Measurements from ENCODE around the gene TMEM44. TPM values are rescaled to one million over a fixed set of nuclear protein-coding genes. Genes with fewer than 3 reads are reported as not detected.
A peak's percentile ranks its signal among the peaks of the same experiment; 100 is the strongest.

Gene TMEM44
- total RNA-seq, 2 donors from 2014 or later = 1.8 to 9.6 TPM

DNA sequence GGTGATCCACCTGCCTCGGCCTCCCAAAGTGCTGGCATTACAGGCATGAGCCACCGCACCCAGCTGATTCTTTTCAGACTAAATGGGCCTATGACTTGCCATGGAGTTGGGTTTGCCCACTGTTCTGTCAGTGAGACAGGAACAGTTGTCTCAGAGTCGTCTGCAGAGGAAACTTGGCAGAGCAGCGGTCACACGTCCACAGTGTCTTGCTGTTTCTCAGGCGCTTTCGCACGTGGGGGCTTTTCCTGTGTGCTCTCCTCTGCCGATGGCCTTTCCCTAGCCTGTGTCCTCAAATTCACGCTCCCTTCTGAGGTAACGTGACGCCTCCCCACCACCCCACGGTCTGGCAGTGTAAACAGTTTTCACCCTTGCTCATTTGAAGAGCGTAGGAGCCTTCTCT lies 11.3 kb downstream of the TMEM44 start:
- Histone ChIP-seq H3K9me3 (no peaks in the 10 kb centered on the region), H3K27me3 (no peaks in the 10 kb centered on the region), H3K4me3 (no peak overlapping the region), H3K4me1 (no peaks in the 10 kb centered on the region), H3K36me3 (replicated peaks in 1 of 2; ENCODE audit: insufficient read depth in 1 of 2, low read depth in 2 of 2) (no peaks in the 10 kb centered on the region), H3K27ac (no peak overlapping the region)
- intact Hi-C loops (cut with DNase I) = no loop called here
- DNase-seq (no peak), ATAC-seq (no peak)
- TF ChIP-seq, protein P1, sequence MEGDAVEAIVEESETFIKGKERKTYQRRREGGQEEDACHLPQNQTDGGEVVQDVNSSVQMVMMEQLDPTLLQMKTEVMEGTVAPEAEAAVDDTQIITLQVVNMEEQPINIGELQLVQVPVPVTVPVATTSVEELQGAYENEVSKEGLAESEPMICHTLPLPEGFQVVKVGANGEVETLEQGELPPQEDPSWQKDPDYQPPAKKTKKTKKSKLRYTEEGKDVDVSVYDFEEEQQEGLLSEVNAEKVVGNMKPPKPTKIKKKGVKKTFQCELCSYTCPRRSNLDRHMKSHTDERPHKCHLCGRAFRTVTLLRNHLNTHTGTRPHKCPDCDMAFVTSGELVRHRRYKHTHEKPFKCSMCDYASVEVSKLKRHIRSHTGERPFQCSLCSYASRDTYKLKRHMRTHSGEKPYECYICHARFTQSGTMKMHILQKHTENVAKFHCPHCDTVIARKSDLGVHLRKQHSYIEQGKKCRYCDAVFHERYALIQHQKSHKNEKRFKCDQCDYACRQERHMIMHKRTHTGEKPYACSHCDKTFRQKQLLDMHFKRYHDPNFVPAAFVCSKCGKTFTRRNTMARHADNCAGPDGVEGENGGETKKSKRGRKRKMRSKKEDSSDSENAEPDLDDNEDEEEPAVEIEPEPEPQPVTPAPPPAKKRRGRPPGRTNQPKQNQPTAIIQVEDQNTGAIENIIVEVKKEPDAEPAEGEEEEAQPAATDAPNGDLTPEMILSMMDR (IDR thresholded peaks at IDR 0.05) = no peak
- no peak for TF ChIP-seq POLR2A (IDR thresholded peaks at IDR 0.05)
- 87 to 93% methylated on average over 14 of the region's 14 CpGs for WGBS, 2 donors

GRCh38 chr3:194620196-194620595 lies 13.0 kb downstream of the TMEM44 start:
- ATAC-seq (no peak), DNase-seq (no peak)
- Histone ChIP-seq H3K4me3 (no peak overlapping the region), H3K36me3 (replicated peaks in 1 of 2; ENCODE audit: insufficient read depth in 1 of 2, low read depth in 2 of 2) (no peaks in the 10 kb centered on the region), H3K27ac (no peak overlapping the region), H3K27me3 (no peaks in the 10 kb centered on the region), H3K4me1 (no peaks in the 10 kb centered on the region), H3K9me3 (no peaks in the 10 kb centered on the region)
- TF ChIP-seq, protein P1 (IDR thresholded peaks at IDR 0.05) = no peak
- no peak for TF ChIP-seq POLR2A (IDR thresholded peaks at IDR 0.05)
- 89 to 91% methylated on average over 7 of the region's 7 CpGs for WGBS, 2 donors
- intact Hi-C loops (cut with DNase I) = no loop called here

DNA sequence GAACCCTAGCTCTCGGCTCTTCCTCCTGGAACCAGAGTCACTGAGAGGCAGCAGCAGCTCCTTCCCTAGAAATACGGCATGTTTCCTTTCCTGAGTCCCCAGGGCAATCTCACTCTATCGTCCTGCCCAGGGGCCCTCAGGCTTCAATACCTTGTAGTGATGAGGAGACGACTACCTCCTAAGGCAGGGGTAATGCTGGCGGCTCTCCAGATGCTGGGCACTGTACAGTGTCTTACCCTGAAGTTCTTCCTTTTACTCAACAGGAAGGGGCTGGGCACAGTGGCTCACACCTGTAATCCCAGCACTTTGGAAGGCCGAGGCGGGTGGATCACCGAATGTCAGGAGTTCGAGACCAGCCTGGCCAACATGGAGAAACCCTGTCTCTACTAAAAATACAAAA lies 13.5 kb downstream of the TMEM44 start:
- H3K27ac ChIP-seq = no peak overlapping the region
- no peaks in the 10 kb centered on the region for H3K4me1 ChIP-seq
- 85 to 95% methylated on average over 6 to 9 of the region's 9 CpGs for WGBS, 2 donors
- no peak for DNase-seq
- no peak overlapping the region for H3K4me3 ChIP-seq
- no peak for TF ChIP-seq POLR2A (IDR thresholded peaks at IDR 0.05)
- TF ChIP-seq, protein P1 (IDR thresholded peaks at IDR 0.05) = no peak
- ATAC-seq = no peak
- intact Hi-C loops (cut with DNase I) = no loop called here
- no peaks in the 10 kb centered on the region for H3K27me3 ChIP-seq
- no peaks in the 10 kb centered on the region for H3K36me3 ChIP-seq (replicated peaks in 1 of 2; ENCODE audit: insufficient read depth in 1 of 2, low read depth in 2 of 2)
- H3K9me3 ChIP-seq = no peaks in the 10 kb centered on the region

DNA sequence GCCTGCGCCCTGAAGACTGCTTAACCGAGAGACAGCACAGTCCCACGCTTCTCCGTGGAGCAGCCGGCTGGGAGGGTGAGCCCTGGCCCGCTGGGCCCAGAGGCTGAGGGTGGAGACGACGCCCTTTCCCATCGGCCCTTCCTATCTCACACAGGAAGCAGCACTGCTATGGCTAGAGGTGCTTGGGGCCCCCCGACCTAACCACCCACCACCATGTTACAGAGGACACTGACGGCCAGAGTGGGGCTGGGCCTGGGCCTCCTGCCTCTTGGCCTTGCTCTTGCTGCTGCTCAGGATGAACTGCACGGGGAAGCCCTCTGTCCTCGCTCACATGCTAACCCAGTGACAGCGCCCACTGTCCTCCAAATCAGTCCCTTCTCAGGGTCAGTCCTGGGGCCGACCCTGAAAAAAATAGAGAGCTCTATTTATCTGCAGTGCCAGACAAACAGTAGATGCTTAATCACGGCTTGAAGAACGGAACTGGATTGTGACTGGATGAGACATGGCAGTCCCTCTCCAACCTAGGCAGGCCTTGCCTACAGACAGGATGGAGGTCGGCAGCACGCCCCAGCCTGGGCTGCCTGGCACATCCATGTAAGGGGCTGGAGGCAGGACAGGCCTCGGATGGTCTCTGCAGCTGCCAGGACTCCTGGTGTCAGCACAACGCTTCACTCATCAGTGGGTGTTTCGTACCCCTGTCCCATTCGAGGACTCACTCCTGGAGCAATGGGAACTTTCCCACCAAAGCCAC lies 14.2 kb downstream of the TMEM44 start:
- WGBS, 2 donors = 78 to 87% methylated on average over 20 to 21 of the region's 23 CpGs
- Histone ChIP-seq H3K36me3 (replicated peaks in 1 of 2; ENCODE audit: insufficient read depth in 1 of 2, low read depth in 2 of 2) (no peaks in the 10 kb centered on the region), H3K4me3 (no peak overlapping the region), H3K9me3 (no peaks in the 10 kb centered on the region), H3K27ac (no peak overlapping the region), H3K4me1 (no peaks in the 10 kb centered on the region), H3K27me3 (no peaks in the 10 kb centered on the region)
- intact Hi-C loops (cut with DNase I) = no loop called here
- TF ChIP-seq, protein P1 (IDR thresholded peaks at IDR 0.05) = no peak
- no peak for TF ChIP-seq POLR2A (IDR thresholded peaks at IDR 0.05)
- no peak for DNase-seq
- no peak for ATAC-seq

DNA sequence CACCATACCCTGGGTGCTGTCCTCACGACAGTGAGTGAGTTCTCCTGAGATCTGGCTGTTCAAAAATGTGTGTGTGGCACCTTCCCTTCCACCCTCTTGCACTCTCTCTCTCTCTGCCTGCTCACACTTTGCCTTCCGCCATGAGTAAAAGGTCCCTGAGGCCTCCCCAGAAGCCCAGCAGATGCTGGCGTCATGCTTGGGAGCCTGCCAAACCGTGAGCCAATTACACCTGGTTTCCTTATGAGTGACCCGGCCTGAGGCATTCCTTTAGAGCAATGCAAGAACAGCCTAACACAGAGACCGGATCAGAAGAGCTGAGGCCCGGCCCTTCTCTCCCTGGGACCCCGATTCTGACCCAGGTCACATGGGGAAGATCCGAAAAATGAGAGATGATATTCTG lies 15.4 kb downstream of the TMEM44 start:
- peak in 1 of 4 donors; percentile 45 for DNase-seq

More for the DNA sequence above, 15.4 kb downstream of the TMEM44 start:
- no peak overlapping the region for H3K27ac ChIP-seq
- H3K36me3 ChIP-seq (replicated peaks in 1 of 2; ENCODE audit: insufficient read depth in 1 of 2, low read depth in 2 of 2) = no peaks in the 10 kb centered on the region
- 78 to 88% methylated on average over 9 of the region's 9 CpGs for WGBS, 2 donors
- no peaks in the 10 kb centered on the region for H3K27me3 ChIP-seq
- TF ChIP-seq POLR2A (IDR thresholded peaks at IDR 0.05) = no peak
- TF ChIP-seq, protein P1 (IDR thresholded peaks at IDR 0.05) = no peak
- ATAC-seq = no peak
- intact Hi-C loops (cut with DNase I) = no loop called here
- H3K4me1 ChIP-seq = no peaks in the 10 kb centered on the region
- H3K4me3 ChIP-seq = no peak overlapping the region
- H3K9me3 ChIP-seq = no peaks in the 10 kb centered on the region

All from body of pancreas (tissue), 4 donors.